Keratinocyte (primary cell): Measurements from ENCODE around the gene MTMR3. TPM values are rescaled to one million over a fixed set of nuclear protein-coding genes. Genes with fewer than 3 reads are reported as not detected.

Experiments
- DNase-seq: peaks from one replicate; pipeline ENCODE4 v3.0.0-alpha.2; 2011; ENCODE audit warnings: low read depth, missing footprints, low spot score
- FAIRE-seq: peaks from 2 replicates; lab custom pipeline; 2011; peaks lifted over from hg19 to GRCh38; lab: Jason Lieb, UNC
- H2AFZ ChIP-seq: 2 replicates; pipeline ENCODE4 v1.6.0; 2012; ENCODE audit warnings: low read length, control low read depth, inconsistent platforms; ENCODE audit not compliant: control insufficient read depth
- H3K27ac ChIP-seq: 2 replicates; pipeline ENCODE4 v1.5.1; 2011; ENCODE audit warnings: low read length; ENCODE audit not compliant: control insufficient read depth, insufficient read depth
- H3K27me3 ChIP-seq: 3 replicates; pipeline ENCODE4 v1.6.0; 2011; ENCODE audit warnings: low read length; ENCODE audit not compliant: control insufficient read depth, insufficient read depth; ENCODE audit errors: extremely low read depth
- H3K36me3 ChIP-seq, 2 experiments: 2 replicates in 1 of 2; 3 replicates in 1 of 2; pipeline ENCODE4 v1.5.1; 2011; ENCODE audit warnings: low read length in 2 of 2, mild to moderate bottlenecking in 1 of 2; ENCODE audit not compliant: control insufficient read depth in 2 of 2, insufficient read depth in 2 of 2; ENCODE audit errors: extremely low read depth in 1 of 2
- H3K4me1 ChIP-seq: 3 replicates; pipeline ENCODE4 v1.5.1; 2011; ENCODE audit warnings: low read length; ENCODE audit not compliant: control insufficient read depth, insufficient read depth; ENCODE audit errors: extremely low read depth
- H3K4me2 ChIP-seq: 3 replicates; pipeline ENCODE4 v1.6.0; 2011; ENCODE audit warnings: low read depth, low read length; ENCODE audit not compliant: control insufficient read depth, insufficient read depth; ENCODE audit errors: extremely low read depth
- H3K4me3 ChIP-seq, 3 experiments: fragments of 200-600 bp in 1 of 3; sonication (generic) in 1 of 3; 2 replicates in 2 of 3; 3 replicates in 1 of 3; pipeline ENCODE4 v1.5.1; 2011 to 2016; ENCODE audit warnings: low read length in 3 of 3, mild to moderate bottlenecking in 3 of 3, control low read depth in 2 of 3, inconsistent platforms in 1 of 3, low read depth in 1 of 3, mixed read lengths in 1 of 3, mixed run types in 1 of 3, moderate library complexity in 1 of 3; ENCODE audit not compliant: control insufficient read depth in 2 of 3, insufficient read depth in 2 of 3; ENCODE audit errors: extremely low read depth in 1 of 3
- H3K79me2 ChIP-seq: 2 replicates; pipeline ENCODE4 v1.6.0; 2012; ENCODE audit warnings: low read length; ENCODE audit not compliant: control insufficient read depth, insufficient read depth
- H3K9ac ChIP-seq: 3 replicates; pipeline ENCODE4 v1.6.0; 2011; ENCODE audit warnings: low read length; ENCODE audit not compliant: control insufficient read depth, insufficient read depth; ENCODE audit errors: extremely low read depth
- H3K9me1 ChIP-seq: 3 replicates; pipeline ENCODE4 v1.6.0; 2011; ENCODE audit warnings: low read length; ENCODE audit not compliant: control insufficient read depth, insufficient read depth; ENCODE audit errors: extremely low read depth
- H3K9me3 ChIP-seq: 2 replicates; pipeline ENCODE4 v1.5.1; 2012; ENCODE audit warnings: low read depth, low read length; ENCODE audit not compliant: control insufficient read depth
- H4K20me1 ChIP-seq: 3 replicates; pipeline ENCODE4 v1.6.0; 2011; ENCODE audit warnings: low read length; ENCODE audit not compliant: control insufficient read depth, insufficient read depth; ENCODE audit errors: extremely low read depth
- EZH2 ChIP-seq: IDR thresholded peaks from one replicate; pipeline ENCODE4 v1.6.1; 2012; ENCODE audit warnings: inconsistent platforms, mild to moderate bottlenecking, low read length, moderate library complexity
- dilution Hi-C: fragments of 300-500 bp; cut with MboI; formaldehyde crosslinking; loops from one replicate; pipeline ENCODE4 v1.7.0; 2020; ENCODE audit warnings: low sequenced_read_pairs; ENCODE audit not compliant: extremely low pct_ligation_motif_present
- polyA plus RNA-seq, 5 experiments: library from polyadenylated mRNA; depleted of rRNA in 3 of 5; stranded (reverse) in 3 of 5; stranded (forward) in 1 of 5; unstranded in 1 of 5; fragments of >200 nt; gene quantifications; 1 replicate in 1 of 5; 2 replicates in 3 of 5; 3 replicates in 1 of 5; pipeline versions ENCODE4 v1.2.1 to v1.2.3, GENCODE V29; 2011 to 2012; ENCODE audit warnings: missing spikeins in 2 of 5, low read depth in 1 of 5, low replicate concordance in 1 of 5
- TF ChIP-seq, protein P1 (sequence below), 3 experiments: IDR thresholded peaks in 1 of 3; conservative IDR thresholded peaks in 1 of 3; optimal IDR thresholded peaks in 1 of 3; 2 replicates in 2 of 3; 3 replicates in 1 of 3; pipeline versions ENCODE3 to v1.5.1; 2011; ENCODE audit warnings: low read length in 3 of 3, mild to moderate bottlenecking in 3 of 3, moderate library complexity in 2 of 3, control low read depth in 1 of 3, inconsistent platforms in 1 of 3; ENCODE audit not compliant: insufficient read depth in 2 of 3; ENCODE audit errors: extremely low read depth in 1 of 3

The MTMR3 gene
- polyA plus RNA-seq, 1 donor (not counting 4 experiments of a cell fraction or from before 2014, with no cell fraction given) = 16.5 TPM

DNA sequence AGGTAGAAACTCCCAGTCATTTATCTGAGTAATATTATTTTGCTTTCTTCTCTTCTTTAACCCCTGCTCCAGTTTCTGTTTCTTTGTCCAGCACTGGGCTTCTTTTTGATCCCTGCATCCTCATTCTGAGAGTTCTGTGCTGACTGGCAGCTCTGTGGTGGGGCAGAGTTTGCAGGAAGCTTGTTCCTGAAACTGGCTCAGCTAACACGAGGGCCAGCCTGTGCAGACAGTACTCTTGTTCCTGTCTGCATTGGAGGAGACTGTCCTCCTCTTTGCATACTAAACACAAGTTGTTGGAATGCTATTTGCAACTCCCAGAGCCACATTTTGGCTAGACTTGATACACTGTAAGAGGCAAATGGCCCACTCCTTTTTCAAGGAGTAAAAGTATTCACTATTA lies 104.2 kb downstream of the MTMR3 start:
- DNase-seq (no peak), FAIRE-seq (no peak)
- Histone ChIP-seq H3K9me1 (no peaks in the 10 kb centered on the region), H3K79me2 (no peaks in the 10 kb centered on the region), H3K4me2 (no peak overlapping the region), H3K36me3 (peaks cover 2 to 4% of the 10 kb centered on the region in 2 experiments), H3K27ac (no peak overlapping the region), H4K20me1 (no peaks in the 10 kb centered on the region), H3K4me1 (peaks cover under 1% of the 10 kb centered on the region), H3K9ac (no peak overlapping the region), H3K9me3 (no peaks in the 10 kb centered on the region), H3K27me3 (no peaks in the 10 kb centered on the region), H3K4me3 (no peak overlapping the region), H2AFZ (no peak overlapping the region)
- dilution Hi-C loops = no loop called here
- TF ChIP-seq, protein P1, sequence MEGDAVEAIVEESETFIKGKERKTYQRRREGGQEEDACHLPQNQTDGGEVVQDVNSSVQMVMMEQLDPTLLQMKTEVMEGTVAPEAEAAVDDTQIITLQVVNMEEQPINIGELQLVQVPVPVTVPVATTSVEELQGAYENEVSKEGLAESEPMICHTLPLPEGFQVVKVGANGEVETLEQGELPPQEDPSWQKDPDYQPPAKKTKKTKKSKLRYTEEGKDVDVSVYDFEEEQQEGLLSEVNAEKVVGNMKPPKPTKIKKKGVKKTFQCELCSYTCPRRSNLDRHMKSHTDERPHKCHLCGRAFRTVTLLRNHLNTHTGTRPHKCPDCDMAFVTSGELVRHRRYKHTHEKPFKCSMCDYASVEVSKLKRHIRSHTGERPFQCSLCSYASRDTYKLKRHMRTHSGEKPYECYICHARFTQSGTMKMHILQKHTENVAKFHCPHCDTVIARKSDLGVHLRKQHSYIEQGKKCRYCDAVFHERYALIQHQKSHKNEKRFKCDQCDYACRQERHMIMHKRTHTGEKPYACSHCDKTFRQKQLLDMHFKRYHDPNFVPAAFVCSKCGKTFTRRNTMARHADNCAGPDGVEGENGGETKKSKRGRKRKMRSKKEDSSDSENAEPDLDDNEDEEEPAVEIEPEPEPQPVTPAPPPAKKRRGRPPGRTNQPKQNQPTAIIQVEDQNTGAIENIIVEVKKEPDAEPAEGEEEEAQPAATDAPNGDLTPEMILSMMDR (optimal IDR thresholded peaks at IDR 0.05 in 1 of 3, IDR thresholded peaks at IDR 0.05 in 1 of 3, conservative IDR thresholded peaks at IDR 0.05 in 1 of 3; ENCODE audit: extremely low read depth in 1 of 3, insufficient read depth in 2 of 3, low read length in 3 of 3) = no peak
- TF ChIP-seq EZH2 = no peak

DNA sequence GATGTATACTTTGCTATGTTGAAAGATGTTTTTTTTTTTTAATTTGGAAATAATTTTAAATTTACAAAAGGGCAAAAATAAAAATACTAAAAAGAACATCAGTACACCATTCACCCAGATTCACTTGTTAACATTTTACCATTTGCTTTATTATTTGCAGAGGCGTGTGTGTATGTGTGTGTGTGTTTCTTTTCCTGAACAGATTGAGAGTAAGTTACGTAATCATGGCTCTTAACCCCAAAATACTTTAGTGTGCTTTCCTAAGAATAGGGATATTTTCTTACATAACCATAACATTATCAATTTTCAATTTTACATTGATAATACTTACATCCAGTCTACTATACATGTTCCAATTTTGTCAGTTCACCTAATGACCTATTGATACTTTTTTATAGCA lies 105.7 kb downstream of the MTMR3 start:
- Histone ChIP-seq H3K9me1 (no peaks in the 10 kb centered on the region), H3K36me3 (peaks cover 2 to 4% of the 10 kb centered on the region in 2 experiments)
- dilution Hi-C loops = no loop called here

More for the DNA sequence above, 105.7 kb downstream of the MTMR3 start:
- no peaks in the 10 kb centered on the region for H3K79me2 ChIP-seq
- FAIRE-seq = no peak
- no peak for DNase-seq
- no peaks in the 10 kb centered on the region for H3K27me3 ChIP-seq
- no peak overlapping the region for H3K4me3 ChIP-seq
- peaks cover 16% of the 10 kb centered on the region for H3K4me1 ChIP-seq
- TF ChIP-seq, protein P1 (optimal IDR thresholded peaks at IDR 0.05 in 1 of 3, IDR thresholded peaks at IDR 0.05 in 1 of 3, conservative IDR thresholded peaks at IDR 0.05 in 1 of 3; ENCODE audit: extremely low read depth in 1 of 3, insufficient read depth in 2 of 3, low read length in 3 of 3) = no peak
- no peak for TF ChIP-seq EZH2
- H3K27ac ChIP-seq = no peak overlapping the region
- H3K4me2 ChIP-seq = no peak overlapping the region
- no peak overlapping the region for H2AFZ ChIP-seq
- no peaks in the 10 kb centered on the region for H3K9me3 ChIP-seq
- no peak overlapping the region for H3K9ac ChIP-seq
- no peaks in the 10 kb centered on the region for H4K20me1 ChIP-seq
